Measurements from ENCODE around the gene LRRC55.

DNA sequence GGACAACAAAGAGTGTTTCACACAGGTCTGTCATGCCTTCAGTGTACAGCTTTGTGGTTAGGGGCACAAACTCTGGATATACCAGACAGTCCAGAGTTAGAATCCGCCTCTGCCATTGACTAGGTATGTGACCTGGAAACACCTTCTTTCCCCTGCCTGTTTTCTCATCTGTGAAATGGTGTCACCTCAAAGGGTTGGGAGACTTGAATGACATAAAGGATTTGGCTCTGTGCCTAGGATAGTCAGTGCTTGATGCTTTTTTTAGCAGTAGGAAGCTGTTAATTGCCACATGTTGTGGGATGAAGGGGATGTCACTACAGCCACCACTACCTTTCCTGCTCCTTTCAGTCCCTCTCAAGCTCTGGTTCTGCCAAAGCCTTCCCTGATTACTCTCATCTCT, 17.4 kb upstream of the LRRC55 start:
- TF ChIP-seq POLR2A (IDR thresholded peaks at IDR 0.05) = no peak
- TF ChIP-seq, protein P1, sequence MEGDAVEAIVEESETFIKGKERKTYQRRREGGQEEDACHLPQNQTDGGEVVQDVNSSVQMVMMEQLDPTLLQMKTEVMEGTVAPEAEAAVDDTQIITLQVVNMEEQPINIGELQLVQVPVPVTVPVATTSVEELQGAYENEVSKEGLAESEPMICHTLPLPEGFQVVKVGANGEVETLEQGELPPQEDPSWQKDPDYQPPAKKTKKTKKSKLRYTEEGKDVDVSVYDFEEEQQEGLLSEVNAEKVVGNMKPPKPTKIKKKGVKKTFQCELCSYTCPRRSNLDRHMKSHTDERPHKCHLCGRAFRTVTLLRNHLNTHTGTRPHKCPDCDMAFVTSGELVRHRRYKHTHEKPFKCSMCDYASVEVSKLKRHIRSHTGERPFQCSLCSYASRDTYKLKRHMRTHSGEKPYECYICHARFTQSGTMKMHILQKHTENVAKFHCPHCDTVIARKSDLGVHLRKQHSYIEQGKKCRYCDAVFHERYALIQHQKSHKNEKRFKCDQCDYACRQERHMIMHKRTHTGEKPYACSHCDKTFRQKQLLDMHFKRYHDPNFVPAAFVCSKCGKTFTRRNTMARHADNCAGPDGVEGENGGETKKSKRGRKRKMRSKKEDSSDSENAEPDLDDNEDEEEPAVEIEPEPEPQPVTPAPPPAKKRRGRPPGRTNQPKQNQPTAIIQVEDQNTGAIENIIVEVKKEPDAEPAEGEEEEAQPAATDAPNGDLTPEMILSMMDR (IDR thresholded peaks at IDR 0.05) = no peak
